Globus pallidus (tissue), 1 donor: Measurements from ENCODE around the gene JUN.

ENCODE experiments used
- DNase-seq: peaks from one replicate; pipeline ENCODE4 v3.0.0-alpha.2; 2015; ENCODE audit warnings: low spot score

JUN gene

DNA sequence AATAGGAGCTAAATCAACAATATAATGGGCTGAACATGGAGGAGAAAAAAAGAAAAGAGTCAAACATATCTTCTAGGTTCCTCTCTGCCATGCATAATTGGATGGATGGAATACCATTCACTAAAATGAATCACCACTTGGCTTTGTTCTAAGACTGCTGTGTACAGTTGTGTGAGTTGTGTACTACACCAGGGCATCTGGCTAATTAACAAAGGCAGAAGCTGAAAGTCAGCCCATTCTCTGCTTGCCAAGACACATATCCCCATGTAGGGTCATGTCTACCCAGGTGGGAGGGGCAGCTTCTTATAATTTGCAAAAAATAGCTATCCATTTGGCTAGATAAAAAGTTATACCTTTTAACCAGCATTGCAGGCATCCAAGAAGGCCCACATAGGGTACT lies 21.0 kb downstream of the JUN start:
- DNase-seq: no peak

DNA sequence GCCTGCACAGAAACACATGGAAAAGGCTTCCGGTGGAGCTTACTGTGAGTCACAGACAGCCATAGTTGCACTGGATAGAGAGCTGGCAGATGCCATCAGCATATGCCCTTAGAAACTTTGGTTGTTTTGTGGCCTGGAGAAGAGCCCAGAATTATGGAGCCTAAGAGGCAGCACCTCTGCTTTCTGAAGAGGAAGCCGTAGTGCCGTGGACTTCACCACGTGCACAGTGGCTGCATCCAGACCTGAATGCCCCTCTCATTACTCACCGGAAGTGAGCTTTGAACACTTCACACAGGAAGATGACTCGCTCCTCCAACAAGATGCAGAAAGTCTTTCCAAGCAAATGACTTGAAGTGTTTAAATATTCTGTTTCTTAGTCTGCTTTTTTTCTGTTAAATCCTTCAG lies 28.4 kb downstream of the JUN start:
- peak; percentile 21 for DNase-seq

DNA sequence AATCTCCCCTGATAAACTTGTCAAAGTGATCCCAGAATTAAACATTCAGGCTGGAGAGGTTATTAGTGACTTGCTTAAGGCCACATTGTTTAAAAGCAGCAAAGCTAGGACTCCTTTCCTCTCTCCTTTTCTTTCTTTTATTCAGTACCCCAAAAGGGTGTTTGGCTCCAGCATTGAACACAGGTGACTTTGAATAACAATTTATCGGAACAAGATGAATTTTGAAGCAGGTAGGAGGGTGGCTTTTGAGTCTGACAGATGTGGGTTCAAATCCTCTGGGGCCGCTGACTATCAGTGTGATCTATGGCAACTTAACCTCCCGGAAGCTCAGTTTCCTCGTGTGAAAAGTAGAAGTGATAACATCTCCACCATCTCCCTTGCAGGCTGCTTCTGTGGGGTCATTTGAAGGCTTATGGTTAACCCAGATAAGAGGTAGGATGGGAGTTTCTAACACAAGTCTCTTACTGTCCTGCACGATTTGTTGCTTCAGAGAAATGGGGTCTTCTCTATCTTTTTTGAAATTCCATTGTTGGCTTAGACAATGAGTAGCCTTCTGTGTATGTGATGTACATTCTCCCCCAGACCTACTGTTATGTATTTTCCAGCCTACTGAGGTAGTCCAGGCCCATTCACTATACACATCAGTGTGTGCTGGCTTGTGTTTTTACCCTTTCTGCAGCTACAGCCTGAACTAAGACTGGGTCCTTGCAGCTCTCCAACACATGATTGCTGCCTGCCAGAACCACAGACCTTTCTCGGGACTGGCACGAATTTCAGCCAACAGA lies 29.0 kb downstream of the JUN start:
- no peak for DNase-seq

DNA sequence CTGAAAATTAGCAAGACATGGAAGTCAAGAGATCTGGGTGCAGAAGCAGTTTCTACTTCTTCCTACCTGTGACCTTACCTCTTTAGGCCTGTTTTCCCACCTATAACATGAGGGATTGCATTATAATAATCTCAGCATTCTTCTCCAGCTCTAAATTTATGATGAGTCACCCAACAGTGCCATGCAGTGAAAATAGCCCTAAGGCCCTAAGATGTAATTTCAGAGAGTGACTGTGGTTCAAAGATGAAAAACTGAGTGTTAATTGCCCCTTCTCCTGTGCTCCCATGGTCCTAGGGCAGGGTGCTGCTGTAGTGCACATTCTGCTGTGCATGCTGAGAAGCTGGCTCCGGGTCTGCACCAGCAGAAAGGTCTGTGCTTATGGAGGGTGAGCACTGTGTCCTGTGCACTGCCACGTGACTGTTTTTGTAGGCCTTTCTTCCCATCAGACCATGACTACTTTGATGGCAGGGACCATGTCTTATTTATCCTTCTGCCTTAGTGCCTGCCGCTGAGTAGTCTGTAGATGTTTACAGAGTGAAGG lies 29.7 kb downstream of the JUN start:
- no peak for DNase-seq

DNA sequence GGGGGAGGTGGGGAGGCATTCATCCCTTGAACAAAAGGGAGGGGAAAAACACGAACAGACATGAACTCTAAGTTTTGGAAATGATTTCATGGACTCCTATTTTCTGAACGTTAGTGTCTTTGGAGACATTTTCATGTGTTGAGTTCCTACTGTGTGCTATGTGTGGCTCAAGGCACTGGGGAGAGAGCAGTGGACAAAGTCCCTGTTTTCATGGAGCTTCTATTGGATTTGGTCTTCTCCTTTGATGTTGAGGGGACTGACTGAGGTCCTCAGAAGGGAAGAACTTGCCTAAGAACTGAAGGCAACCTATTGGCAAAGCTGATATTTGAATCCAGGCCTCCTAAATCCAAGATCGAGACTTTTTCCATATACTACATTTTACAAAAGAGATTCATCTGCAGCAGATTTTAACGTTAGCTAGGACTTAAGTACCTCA lies 30.4 kb downstream of the JUN start:
- no peak for DNase-seq

DNA sequence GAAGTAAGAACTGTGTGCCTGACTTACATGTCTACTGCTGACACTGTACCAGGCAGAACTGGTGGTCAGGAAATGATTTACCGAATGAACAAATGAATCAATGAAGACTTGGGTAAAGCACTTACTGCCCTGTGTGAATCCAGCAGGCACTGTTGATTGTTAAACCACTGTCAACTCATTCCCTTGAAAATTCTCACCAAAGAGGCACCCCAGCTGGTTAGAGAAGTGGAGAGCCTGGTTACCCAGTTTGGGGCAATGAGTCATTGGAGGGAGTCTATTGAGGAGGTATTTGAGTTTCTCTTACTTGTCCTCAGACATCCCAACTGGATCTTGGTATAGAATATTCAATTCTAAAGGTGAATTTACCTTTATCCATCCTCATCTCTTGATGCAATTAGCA lies 34.2 kb downstream of the JUN start:
- DNase-seq: no peak

DNA sequence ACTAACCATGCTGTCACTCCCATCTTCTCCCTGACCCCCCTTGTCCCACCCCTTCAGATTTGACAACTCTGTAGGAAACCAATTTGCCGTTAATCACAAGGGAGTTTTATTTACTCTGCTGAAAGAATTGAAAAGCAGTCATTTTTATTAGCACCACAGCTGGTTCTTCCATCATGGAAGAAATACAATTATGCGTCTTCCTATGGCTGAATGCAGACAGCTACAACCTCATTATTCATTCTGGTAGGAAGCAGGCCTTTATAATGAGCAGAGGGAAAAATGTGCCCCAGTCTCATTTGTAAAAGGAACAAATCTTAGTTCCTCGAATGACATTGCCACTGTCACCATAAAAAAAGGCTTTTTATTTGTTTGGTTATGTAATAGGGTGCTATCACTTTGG lies 35.2 kb downstream of the JUN start:
- no peak for DNase-seq

DNA sequence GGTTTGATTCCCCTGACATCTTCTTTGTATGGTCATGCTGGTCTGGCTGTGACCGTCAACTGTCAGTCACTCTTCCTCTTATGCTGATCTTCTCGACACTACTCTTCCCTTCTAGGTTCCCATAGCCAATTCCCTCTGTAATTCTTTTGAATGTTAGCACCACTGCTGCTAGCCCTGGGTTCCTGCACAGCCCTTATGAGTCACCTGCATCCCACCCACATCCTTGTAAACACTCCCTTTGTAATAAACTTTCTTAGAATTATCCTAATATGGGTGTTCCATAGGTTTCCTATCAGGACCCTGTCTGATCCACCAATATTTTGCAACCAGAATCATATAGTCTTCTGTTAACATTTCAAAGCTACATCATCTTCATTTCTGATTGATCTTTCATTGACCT lies 37.1 kb downstream of the JUN start:
- DNase-seq: no peak

DNA sequence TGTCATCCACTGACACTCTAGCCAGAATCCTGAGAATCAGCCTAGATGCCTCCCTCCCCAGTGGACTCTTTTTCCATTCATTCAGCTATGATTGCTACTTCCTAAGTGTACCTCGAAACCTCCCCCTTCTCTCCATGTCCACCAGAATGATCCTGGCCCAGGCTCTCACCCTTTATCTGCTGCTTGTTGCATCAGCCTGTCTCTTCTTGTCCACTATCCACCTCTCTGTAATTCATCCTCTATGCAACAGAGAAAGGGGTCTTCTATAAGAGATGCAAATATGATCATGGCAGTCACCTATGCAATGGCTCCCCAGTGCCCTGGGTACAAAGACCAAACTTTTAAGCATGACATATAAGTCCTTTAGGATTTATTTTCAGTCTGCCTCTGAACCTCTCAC lies 37.7 kb downstream of the JUN start:
- DNase-seq: no peak

DNA sequence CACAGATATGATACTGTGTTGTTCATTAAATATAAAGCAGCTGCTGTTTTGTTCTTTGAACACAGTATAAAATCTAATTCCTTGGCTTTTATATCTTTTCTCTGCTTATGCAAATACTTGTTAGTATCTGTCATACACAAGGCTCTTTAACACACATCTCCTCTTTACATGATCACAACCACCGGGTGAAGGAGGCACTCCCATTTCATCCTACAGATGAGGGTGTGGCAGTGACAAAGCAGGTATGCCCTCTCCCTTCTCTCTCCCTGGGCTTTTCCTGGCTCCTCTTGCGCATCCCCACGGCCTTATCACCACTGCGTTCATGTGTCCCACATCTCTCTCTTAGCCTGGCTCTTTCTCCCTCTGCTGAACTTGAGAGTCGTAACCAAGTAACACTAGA lies 38.2 kb downstream of the JUN start:
- DNase-seq: no peak

DNA sequence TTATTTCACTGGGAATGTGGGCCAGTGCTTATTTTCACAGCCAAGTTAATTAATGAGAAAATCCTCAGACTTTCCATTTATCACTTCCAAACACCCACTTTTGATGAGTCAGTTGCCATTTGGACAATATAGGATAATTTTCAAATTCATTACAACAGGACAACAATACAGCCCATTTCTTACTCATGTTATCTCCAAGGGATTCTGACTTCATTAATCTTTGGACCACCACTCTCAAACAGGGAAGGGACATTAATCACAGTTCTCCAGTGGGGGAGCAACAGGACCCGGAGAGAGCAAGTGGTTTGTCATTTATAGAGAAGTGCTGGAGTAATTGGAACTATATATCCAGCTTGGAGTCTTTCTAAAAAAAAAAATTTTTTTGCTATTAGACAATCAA lies 38.7 kb downstream of the JUN start:
- DNase-seq: no peak

DNA sequence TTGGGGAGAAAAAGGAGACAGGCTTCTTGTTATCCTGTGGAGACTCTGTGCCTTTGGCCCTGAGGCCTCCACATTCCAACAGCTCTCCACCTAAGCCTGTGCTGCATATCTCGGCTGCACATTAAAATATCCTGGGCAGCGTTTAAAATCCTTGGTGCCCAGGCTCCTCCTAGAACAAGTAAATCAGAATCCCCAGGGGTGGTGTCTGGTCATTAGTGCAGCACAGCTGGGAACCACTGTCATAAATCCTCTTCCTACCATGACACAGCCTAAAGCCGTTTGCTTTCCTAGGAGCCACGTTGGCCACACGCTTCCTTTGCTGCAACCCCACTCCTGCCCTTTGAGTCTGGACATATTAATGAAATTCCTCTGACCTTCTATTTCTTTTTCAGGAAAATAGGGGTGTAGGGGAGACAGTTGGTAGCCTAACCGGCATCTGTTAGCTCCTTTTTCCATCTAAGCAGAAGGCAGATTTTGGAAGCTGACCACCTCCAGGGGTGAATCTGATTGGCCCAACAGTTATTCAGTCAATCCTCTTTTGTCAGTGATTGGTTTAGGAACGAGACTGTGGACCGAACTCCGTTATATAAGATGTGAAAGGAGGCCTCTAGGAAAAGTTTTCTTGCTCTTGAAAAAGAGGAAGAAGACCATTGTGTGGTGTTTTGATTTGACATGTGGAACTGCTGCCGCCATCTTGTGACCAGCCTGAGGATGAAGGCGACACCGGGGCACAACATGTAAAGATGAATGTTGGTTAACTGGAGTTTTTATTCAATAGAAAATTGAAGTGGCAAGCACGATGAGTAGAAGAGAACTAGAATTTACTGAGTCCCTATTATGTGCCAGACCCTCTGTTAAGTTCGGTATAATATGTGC lies 41.9 kb downstream of the JUN start:
- no peak for DNase-seq

DNA sequence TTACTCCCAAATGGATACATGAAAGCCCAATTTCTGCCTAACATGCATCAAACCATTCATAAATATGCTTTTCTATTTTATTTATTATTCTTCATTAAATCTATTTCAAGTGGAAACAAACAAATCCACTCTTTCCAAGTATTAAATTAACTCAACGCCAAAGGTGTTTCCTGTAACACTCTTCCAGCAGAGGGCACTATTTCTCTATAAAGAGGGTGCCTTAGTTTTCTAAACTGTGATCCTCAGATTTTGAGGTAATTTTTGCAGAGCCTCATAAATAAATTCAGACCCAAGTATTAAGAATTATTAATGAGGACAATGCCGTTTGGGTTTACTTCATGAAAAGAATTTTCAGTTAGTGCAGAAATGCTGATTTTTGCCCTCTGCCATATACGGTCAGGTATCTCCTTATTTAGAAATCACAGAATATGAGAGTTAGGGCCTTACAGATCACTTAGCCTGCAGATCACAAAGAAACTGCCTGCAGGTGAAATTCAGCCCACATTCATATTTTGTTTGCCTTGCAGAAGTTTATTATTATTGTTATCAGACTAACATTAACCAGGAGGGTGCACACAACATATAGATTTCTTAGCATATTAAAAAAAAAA lies 43.9 kb downstream of the JUN start:
- peak; percentile 44 for DNase-seq

DNA sequence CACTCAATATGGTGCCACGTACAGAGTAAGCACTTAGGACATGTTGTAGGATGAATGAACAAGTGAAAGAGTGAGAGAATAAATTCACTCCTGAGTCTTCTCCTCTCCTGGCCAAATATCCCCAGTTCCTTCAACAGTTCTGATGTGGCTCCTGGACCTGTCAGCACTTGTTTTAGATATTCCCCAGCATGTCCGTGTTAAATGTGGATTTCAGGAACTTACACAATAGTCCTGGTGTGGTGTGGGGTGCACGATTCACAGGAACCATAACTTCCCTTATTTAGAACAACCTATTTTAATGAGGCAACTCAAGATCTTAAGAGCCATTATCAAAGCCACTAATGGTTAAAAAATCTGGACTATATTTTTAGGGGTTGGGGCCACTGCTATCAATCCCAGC lies 45.0 kb downstream of the JUN start:
- DNase-seq: no peak

DNA sequence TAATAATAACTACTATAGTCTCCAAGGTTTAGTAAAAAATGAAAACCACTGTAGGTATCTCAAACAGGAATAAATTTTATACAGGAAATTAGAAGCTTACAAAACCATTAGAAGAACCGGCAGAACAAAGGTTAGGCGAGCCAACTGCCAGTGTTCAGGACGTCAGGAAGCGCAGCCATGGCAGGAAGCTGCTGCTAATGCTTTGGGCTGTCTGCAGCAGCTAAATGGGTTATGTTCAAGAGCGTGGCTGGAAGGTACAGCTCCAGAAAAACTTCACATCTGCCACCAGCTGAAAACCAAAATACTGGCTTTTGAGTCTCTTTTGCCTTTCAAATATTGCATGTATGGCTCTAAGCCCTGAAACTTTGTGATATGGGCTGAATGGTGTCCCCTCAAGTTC lies 48.3 kb downstream of the JUN start:
- DNase-seq: no peak

DNA sequence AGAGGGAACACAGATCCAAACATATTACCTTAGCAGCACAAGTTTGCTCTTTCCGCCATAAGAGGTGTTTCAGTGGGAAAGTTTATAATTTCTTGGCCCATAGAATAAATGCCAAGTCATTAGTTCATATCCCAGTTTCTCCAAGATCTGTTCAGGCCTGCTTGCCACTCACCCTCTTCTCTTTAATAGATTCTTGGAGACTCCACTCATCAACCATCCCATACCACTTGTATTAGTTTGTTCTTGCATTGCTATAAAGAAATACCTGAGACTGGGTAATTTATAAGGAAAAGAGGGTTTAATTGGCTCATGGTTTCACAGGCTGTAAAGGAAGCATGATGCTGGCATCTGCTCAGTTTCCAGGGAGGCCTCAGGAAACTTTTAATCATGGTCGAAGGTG lies 49.2 kb downstream of the JUN start:
- no peak for DNase-seq

DNA sequence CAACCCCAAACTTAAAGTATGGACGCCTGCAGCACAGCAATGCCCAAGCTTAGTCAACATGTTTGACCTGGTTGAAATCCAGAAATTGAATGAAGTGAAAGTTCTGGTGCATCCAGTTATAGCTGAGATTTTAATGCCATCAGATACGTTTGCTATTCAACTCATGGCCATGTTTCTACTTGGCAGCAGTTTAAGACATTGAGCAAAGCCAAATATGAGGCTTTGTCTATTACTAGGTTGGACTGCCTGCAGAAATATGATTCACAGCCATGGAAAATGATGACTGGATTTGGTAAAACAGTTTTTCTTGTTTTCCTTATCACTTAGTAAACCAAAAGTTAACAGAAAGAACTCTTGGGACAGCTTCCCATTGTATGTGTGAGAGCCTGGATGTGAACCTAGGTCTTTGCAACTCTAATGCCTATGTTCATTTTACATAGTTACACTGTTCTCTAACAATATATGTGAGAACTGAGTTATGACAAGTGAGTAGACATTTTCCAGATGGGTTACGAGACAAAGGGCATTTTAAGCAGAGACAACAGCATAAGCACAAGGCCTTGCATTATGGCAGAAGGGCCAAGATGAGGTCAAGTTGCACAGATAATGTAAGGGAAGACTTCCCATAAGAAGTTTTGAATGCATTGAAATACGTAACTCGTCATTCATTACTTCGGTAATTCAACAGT lies 51.6 kb downstream of the JUN start:
- DNase-seq: no peak
